ENCODE data around the gene PIWIL4.
"Not testable (repeated sequence)": the region's sequence is repeated elsewhere in the genome, so short reads cannot be mapped to it uniquely, and the experiment has no call there.

The PIWIL4 gene

DNA sequence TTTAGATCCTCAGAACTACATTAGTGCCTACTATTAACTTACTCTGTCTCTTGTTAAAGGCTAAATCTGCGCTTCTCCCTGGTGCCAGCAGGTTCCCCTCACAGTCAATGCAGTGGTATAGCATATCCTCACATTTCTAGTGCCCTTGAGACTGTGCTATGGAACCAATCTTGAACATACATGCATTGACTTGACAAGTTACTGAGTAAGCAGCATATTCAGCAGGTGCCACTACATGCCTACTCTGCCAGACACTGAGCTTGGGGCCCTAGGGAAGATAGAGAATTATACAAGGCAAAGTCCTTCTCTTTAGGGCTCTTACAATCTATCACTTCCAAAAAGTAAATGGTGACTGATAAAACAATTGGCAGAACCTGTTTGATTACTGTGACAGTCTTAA is 20.3 kb upstream of the PIWIL4 start:
- no peak overlapping the region for H3K4me3 ChIP-seq (replicated peaks; ENCODE audit: low read depth, low read length)
- TF ChIP-seq, protein P1, sequence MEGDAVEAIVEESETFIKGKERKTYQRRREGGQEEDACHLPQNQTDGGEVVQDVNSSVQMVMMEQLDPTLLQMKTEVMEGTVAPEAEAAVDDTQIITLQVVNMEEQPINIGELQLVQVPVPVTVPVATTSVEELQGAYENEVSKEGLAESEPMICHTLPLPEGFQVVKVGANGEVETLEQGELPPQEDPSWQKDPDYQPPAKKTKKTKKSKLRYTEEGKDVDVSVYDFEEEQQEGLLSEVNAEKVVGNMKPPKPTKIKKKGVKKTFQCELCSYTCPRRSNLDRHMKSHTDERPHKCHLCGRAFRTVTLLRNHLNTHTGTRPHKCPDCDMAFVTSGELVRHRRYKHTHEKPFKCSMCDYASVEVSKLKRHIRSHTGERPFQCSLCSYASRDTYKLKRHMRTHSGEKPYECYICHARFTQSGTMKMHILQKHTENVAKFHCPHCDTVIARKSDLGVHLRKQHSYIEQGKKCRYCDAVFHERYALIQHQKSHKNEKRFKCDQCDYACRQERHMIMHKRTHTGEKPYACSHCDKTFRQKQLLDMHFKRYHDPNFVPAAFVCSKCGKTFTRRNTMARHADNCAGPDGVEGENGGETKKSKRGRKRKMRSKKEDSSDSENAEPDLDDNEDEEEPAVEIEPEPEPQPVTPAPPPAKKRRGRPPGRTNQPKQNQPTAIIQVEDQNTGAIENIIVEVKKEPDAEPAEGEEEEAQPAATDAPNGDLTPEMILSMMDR (IDR thresholded peaks at IDR 0.05; ENCODE audit: low read length, missing control alignments), result no peak
- no peak for DNase-seq (ENCODE audit: low read depth)

DNA sequence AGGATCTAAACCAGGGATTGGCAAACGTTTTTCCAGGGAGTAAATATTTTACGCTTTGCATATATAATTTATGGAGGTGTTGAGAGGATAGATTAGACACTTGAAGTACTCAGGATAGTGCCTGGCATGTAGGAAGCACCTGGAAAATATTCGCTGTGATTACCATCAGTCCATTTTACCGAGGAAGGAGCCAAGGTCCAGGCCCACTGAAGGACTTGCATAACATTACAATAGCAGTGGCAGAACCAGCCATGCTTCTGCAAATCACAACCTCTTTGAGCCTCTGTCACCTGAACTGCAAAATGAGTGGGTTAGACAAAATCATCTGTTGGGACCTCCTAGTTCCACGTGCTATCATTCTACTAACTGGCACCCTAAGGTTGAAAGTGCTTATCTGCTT is 18.0 kb upstream of the PIWIL4 start:
- no peak for DNase-seq (ENCODE audit: low read depth)
- TF ChIP-seq, protein P1 (IDR thresholded peaks at IDR 0.05; ENCODE audit: low read length, missing control alignments), result no peak
- H3K4me3 ChIP-seq (replicated peaks; ENCODE audit: low read depth, low read length), result no peak overlapping the region

DNA sequence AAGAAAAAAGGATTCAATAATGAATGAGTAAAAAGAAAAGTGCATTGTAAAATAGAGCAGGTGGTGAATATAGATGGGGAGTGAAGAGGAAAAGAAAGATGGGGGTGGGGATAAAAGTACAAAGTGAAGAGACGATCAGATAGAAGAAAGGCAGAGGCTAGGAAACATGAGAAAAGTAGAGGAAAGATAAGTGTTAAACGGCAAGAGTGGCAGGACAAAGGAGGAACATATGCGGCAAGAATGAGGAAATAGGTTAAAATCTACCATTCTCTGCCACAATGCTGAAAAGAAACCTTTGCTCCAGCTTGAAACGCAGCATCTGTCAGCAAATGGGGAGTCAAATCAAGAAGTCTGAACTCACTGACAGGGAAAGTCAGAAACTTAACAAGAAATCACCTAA is 16.7 kb upstream of the PIWIL4 start:
- no peak for DNase-seq (ENCODE audit: low read depth)
- no peak overlapping the region for H3K4me3 ChIP-seq (replicated peaks; ENCODE audit: low read depth, low read length)
- TF ChIP-seq, protein P1 (IDR thresholded peaks at IDR 0.05; ENCODE audit: low read length, missing control alignments), result no peak

DNA sequence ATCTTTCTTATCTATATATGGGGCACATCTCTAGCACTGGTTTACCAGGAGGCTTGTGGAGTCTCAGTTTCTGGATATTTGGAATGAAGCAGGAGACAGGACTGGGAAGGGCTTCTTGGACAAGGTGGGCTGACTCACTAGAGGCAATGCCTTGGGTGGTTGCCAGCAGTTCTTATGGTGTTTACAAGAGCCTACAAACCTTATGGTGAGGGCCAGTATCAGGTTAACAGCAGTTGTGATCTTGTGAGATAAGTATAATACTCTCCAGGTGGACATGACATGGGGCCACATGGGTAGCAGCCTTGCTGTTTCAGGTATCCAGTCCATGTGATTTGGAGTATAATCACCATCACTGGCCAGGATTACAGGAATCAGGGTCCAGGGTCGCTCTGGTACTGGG is 13.2 kb upstream of the PIWIL4 start:
- TF ChIP-seq, protein P1 (IDR thresholded peaks at IDR 0.05; ENCODE audit: low read length, missing control alignments), result no peak
- H3K4me3 ChIP-seq (replicated peaks; ENCODE audit: low read depth, low read length), result no peak overlapping the region
- DNase-seq (ENCODE audit: low read depth), result peak; percentile 53

DNA sequence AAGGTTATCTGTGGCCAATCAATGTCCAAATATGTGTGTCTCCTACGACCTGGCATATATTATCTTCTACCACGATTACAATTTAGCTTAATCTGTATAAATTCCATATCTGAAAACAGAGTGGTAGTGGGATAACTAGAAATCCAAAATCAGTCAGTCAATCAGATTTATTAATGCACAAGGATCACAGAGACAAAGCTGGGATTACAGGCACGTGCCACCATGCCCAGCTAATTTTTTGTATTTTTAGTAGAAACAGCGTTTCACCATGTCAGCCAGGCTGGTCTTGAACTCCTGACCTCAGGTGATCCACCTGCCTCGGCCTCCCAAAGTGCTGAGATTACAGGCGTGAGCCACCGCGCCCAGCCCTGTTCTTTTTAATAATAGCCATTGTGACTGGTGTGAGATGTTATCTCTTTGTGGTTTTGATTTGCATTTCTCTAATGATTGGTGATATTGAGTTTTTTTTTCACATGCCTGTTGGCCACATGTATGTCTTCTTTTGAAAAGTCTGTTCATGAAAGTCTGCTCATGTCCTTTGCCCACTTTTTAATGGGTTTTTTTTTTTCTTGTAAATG is 11.3 kb upstream of the PIWIL4 start:
- H3K4me3 ChIP-seq (replicated peaks; ENCODE audit: low read depth, low read length); DNase-seq (ENCODE audit: low read depth): not testable (repeated sequence)

DNA sequence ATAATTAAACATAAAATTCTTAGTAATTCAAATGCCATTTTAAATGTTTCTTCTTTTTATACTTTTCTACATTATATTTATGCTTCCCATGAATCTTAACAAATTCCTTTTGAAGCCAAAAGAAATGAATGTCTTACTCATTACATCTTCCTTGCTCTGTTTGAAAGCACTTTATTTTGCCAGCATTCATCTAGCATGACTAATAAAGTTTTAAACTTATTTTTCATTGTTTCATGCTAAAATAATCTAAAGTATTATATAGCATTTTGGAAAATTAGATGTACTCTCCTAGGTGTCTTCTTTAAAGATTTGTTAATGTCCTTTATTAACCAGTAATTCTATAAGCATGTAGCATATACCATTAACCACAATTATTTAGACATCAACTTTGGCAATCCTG is 9.7 kb upstream of the PIWIL4 start:
- no peak for DNase-seq (ENCODE audit: low read depth)
- TF ChIP-seq, protein P1 (IDR thresholded peaks at IDR 0.05; ENCODE audit: low read length, missing control alignments), result no peak
- no peak overlapping the region for H3K4me3 ChIP-seq (replicated peaks; ENCODE audit: low read depth, low read length)

DNA sequence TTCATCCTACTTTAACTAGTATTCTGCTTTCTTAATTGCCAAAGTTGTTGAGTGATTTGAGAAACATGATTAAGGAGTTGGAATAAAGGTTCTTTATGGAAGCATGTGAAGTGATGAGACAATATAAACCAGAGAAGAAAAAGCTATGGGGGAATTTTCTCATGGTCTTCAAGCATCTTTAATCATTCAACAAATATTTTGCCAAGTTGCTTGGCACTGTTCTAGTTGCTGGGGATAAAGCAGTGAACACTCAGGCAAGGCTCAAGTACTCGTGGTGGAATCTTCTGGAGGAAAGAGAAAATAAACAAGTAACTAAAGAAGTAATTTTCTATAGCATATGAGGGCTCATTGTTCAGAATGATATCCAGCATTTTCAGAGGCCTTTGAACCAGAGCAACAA is 9.2 kb upstream of the PIWIL4 start:
- TF ChIP-seq, protein P1 (IDR thresholded peaks at IDR 0.05; ENCODE audit: low read length, missing control alignments), result no peak
- no peak for DNase-seq (ENCODE audit: low read depth)
- H3K4me3 ChIP-seq (replicated peaks; ENCODE audit: low read depth, low read length), result no peak overlapping the region

All from fibroblast of pulmonary artery (primary cell).